ENCODE results near the gene RPL12. TPM values are rescaled to one million over a fixed set of nuclear protein-coding genes. Genes with fewer than 3 reads are reported as not detected.

The RPL12 gene
- total RNA-seq, 1 donor from 2014 or later = 1,311 TPM

DNA sequence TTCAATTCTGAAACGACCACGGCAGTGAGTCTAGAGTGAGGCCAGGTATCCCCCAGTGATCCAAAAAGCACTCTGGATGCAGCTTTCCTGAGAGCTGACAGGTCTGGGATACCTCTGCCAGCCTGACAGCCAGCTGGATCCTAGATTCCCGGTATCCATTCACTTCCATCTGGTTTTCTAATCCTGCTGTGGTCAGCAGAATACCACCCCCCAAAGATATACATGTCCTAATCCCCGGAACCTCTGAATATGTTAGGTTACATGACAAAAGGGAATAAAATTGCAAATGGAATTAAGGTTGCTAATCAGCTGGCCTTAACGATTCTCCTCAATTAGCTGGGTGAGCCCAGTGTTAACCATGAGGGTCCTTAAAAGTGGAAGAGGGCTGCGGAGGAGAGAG lies 28.4 kb downstream of the RPL12 start:
- H3K36me3 Mint-ChIP-seq (ENCODE audit: low read depth) = peaks cover 20% of the 10 kb centered on the region
- no peak overlapping the region for H3K27ac Mint-ChIP-seq
- no peaks in the 10 kb centered on the region for H3K27me3 Mint-ChIP-seq (ENCODE audit: low read depth)
- peak overlapping the region; percentile 98 for H3K4me3 Mint-ChIP-seq (ENCODE audit: low read depth)
- intact Hi-C loops (cut with micrococcal nuclease) = loop anchor here (10.0 kb wide), 2 partner anchors 208 to 352 kb away; partner anchors contain the start of gene SH2D3C
- peaks cover 28% of the 10 kb centered on the region for H3K4me1 Mint-ChIP-seq (ENCODE audit: low read depth)
- DNase-seq (ENCODE audit: low spot score) = no peak
- no peaks in the 10 kb centered on the region for H3K9me3 Mint-ChIP-seq

DNA sequence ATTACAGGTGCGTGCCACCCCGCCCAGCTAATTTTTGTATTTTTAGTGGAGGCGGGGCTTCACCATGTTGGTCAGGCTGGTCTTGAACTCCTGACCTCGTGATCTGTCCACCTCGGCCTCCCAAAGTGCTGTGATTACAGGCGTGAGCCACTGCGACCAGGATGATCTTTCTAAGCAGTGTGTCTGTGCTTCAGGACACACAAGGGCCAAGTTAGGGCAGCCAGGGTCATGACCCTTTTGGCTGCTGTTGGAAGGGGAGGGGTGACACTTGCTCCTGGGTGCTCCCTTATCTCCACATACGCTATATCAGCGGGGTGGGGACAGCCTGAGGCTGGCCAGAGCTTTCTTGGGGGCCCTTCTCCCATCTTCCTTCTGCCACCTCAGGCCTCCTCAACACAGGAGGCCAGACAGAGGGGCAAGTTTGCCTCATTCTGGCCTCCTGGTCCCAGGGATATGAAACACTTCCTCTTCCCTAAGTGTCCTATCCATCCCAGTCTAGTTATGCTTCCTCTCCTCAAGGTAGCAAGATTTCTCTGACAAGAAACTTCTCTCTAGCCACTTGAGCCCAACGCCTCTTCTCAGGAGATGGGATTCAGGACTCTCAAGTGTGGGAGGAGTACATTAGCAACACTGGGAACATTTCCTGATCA lies 28.9 kb downstream of the RPL12 start:
- peak overlapping the region; percentile 98 for H3K4me3 Mint-ChIP-seq (ENCODE audit: low read depth)
- intact Hi-C loops (cut with micrococcal nuclease) = loop anchor here (10.0 kb wide), 2 partner anchors 207 to 353 kb away; partner anchors contain the start of gene SH2D3C

DNA sequence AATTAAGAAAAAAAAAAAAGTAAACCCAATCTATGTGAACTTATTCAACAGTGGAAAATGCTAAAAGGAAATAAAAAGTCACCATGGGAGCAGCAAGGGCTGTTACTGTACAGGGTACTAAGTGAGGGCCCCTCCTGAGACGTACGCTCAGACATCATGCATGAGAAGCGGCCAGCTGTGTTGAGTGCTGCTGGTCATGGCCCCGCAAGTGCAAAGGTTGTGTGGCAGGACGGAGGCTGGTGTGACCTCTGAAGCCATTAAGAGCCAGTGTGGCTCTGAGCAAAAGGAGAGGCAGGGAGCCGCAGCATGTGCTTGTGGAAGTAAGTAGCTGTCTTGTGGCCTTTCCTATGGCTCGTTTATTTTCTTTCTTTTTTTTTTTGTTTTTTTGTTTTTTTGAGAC lies 30.1 kb downstream of the RPL12 start:
- intact Hi-C loops (cut with micrococcal nuclease) = loop anchor here (10.0 kb wide), 2 partner anchors 206 to 354 kb away; partner anchors contain the start of gene SH2D3C
- no peak for DNase-seq (ENCODE audit: low spot score)
- peaks cover 1% of the 10 kb centered on the region for H3K27me3 Mint-ChIP-seq (ENCODE audit: low read depth)

More for the DNA sequence above, 28.9 kb downstream of the RPL12 start:
- H3K9me3 Mint-ChIP-seq = no peaks in the 10 kb centered on the region
- no peak for DNase-seq (ENCODE audit: low spot score)
- peaks cover 26% of the 10 kb centered on the region for H3K4me1 Mint-ChIP-seq (ENCODE audit: low read depth)
- H3K27me3 Mint-ChIP-seq (ENCODE audit: low read depth) = no peaks in the 10 kb centered on the region
- no peak overlapping the region for H3K27ac Mint-ChIP-seq
- H3K36me3 Mint-ChIP-seq (ENCODE audit: low read depth) = peaks cover 19% of the 10 kb centered on the region

DNA sequence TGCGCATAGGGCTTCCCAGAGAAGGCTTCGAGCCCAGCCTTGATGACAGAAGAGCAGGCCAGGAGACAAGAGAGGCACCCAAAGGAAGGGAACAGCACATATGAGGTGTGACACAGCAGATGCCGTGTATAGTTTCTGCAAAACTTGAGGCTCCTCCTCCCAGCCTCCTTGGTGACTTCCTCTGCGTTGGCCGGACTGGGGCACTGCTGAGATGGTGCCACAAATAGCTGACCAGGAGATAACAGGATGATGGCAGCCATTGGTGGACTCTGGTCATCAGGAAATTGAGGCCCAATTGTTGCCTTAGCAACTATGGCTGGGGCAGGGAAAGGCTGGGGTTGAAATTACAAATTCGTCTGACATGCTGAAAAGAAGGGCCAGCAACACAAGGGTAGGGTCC lies 31.9 kb downstream of the RPL12 start:
- intact Hi-C loops (cut with micrococcal nuclease) = no loop called here
- DNase-seq (ENCODE audit: low spot score) = no peak
- H3K4me3 Mint-ChIP-seq (ENCODE audit: low read depth) = no peak overlapping the region
- peaks cover 7% of the 10 kb centered on the region for H3K27me3 Mint-ChIP-seq (ENCODE audit: low read depth)
- H3K9me3 Mint-ChIP-seq = no peaks in the 10 kb centered on the region
- peaks cover 8% of the 10 kb centered on the region for H3K4me1 Mint-ChIP-seq (ENCODE audit: low read depth)
- H3K36me3 Mint-ChIP-seq (ENCODE audit: low read depth) = peaks cover 2% of the 10 kb centered on the region
- H3K27ac Mint-ChIP-seq = no peak overlapping the region

More for the DNA sequence above, 30.1 kb downstream of the RPL12 start:
- H3K27ac Mint-ChIP-seq = no peak overlapping the region
- H3K36me3 Mint-ChIP-seq (ENCODE audit: low read depth) = peaks cover 11% of the 10 kb centered on the region
- H3K9me3 Mint-ChIP-seq = no peaks in the 10 kb centered on the region
- H3K4me3 Mint-ChIP-seq (ENCODE audit: low read depth) = no peak overlapping the region
- H3K4me1 Mint-ChIP-seq (ENCODE audit: low read depth) = peaks cover 17% of the 10 kb centered on the region

DNA sequence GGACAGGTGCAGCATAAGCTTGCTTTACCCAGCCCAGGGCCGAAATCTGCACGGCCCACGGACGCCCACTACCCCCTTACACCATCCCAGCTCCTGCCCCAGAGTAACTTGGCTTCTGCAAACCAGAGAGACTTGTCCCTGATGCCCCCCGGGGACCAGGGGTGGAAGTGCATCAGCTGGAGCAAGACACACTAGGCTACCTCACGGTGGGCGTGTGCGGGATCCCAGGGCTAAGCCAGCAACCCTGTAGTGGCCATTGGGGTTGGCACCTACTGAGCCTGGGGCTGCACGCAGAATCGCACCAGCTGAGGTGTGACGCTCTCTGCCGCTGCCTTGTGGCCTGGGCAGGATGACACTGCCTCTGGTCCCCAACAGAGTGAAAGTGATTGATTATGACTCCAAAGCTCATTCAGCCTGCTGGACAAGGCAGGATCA lies 33.2 kb downstream of the RPL12 start:
- H3K4me1 Mint-ChIP-seq (ENCODE audit: low read depth) = peaks cover 2% of the 10 kb centered on the region
- intact Hi-C loops (cut with micrococcal nuclease) = no loop called here

DNA sequence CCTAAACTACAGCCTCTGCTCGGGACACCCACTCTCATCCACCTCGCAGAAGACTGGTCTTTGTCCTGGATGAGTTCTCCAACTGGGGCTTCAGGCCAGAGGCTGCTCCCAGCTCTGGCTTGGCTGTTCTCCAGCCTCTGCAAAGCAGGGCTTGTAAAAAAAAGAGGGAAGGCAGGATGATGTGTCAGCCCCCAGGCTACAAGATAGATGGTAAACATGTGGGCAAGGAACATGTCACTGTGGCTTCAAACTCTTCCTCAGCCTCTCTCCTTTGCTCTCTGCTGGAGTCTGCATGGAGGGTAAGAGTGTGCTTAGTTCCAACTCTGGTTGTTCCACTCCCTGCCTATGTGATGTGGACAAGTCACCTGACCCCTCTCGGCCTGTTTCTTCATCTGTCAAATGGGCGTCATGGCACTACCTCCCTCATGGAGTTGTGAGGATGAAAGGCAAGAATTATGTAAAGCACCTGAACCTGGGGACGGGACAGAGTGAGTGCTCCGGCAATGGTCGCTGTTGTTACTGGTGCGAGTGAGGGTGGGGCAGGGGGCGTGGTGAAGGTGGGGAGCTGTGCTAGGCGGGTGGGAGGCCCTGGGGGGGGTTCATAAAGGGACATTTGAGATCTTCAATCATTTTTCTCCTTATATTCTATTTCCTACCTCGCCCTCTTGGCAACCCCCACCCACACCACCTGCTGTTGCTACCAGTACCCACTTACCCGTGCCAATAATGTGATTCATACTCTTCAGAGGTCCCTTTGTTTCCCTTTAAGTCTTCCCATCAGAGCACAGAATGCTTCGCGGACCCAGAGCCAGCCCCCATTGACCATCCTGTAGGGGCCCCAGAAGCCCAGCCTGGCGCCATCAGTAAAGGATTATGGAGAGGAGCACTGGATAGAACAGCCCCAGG lies 33.8 kb downstream of the RPL12 start:
- Mint-ChIP-seq H3K4me1 (ENCODE audit: low read depth) (no peaks in the 10 kb centered on the region), H3K27me3 (ENCODE audit: low read depth) (peaks cover 10% of the 10 kb centered on the region), H3K4me3 (ENCODE audit: low read depth) (no peak overlapping the region), H3K9me3 (no peaks in the 10 kb centered on the region), H3K36me3 (ENCODE audit: low read depth) (no peaks in the 10 kb centered on the region), H3K27ac (no peak overlapping the region)
- no peak for DNase-seq (ENCODE audit: low spot score)
- intact Hi-C loops (cut with micrococcal nuclease) = no loop called here

More for the DNA sequence above, 33.2 kb downstream of the RPL12 start:
- Mint-ChIP-seq H3K27me3 (ENCODE audit: low read depth) (peaks cover 10% of the 10 kb centered on the region), H3K27ac (no peak overlapping the region), H3K36me3 (ENCODE audit: low read depth) (no peaks in the 10 kb centered on the region), H3K4me3 (ENCODE audit: low read depth) (no peak overlapping the region), H3K9me3 (no peaks in the 10 kb centered on the region)
- DNase-seq (ENCODE audit: low spot score) = no peak

DNA sequence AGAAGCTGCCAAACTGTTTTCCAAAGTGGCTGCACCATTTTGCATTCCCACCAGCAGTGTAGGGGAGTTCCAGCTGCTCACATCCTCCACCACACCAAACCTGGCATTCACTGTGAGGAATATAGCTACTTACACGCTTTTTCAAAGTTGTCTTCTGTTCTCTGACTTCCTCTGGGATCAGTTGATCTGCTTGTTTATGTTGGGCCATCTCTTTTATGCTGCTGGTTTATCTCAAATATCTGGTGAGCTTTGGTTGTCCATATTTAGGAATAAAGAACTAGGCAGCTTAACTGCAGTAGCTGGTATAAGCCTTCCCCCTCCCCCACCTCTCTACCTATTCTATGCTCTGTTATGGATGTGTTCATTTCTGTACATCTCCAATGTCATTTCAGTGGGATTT lies 35.5 kb downstream of the RPL12 start:
- intact Hi-C loops (cut with micrococcal nuclease) = no loop called here
- Mint-ChIP-seq H3K27me3 (ENCODE audit: low read depth) (peaks cover 10% of the 10 kb centered on the region), H3K27ac (no peak overlapping the region), H3K9me3 (no peaks in the 10 kb centered on the region), H3K4me1 (ENCODE audit: low read depth) (no peaks in the 10 kb centered on the region), H3K4me3 (ENCODE audit: low read depth) (no peak overlapping the region), H3K36me3 (ENCODE audit: low read depth) (no peaks in the 10 kb centered on the region)
- DNase-seq (ENCODE audit: low spot score) = no peak

DNA sequence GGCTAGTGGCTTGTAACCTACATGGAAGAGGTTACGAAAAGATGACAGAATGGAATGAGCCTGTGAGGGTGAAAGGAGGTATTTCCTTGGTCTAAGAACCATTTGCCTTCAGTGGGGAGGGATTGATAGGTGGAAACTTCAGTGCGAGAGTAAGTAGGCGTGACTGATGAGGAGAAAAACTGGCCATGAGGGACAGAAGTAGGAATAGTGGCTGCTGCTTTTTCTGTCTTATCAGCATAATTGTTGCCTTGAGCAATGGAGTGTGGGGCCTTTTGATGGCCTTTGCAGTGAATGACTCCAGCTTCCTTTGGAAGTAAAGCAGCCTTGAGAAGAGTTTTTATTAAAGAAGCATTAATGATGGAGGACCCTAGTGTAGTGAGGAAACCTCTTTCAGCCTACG lies 36.1 kb downstream of the RPL12 start:
- no peaks in the 10 kb centered on the region for H3K9me3 Mint-ChIP-seq
- H3K27me3 Mint-ChIP-seq (ENCODE audit: low read depth) = peaks cover 10% of the 10 kb centered on the region
- no peak overlapping the region for H3K4me3 Mint-ChIP-seq (ENCODE audit: low read depth)
- intact Hi-C loops (cut with micrococcal nuclease) = no loop called here
- H3K27ac Mint-ChIP-seq = no peak overlapping the region
- H3K36me3 Mint-ChIP-seq (ENCODE audit: low read depth) = no peaks in the 10 kb centered on the region
- no peaks in the 10 kb centered on the region for H3K4me1 Mint-ChIP-seq (ENCODE audit: low read depth)
- DNase-seq (ENCODE audit: low spot score) = no peak

DNA sequence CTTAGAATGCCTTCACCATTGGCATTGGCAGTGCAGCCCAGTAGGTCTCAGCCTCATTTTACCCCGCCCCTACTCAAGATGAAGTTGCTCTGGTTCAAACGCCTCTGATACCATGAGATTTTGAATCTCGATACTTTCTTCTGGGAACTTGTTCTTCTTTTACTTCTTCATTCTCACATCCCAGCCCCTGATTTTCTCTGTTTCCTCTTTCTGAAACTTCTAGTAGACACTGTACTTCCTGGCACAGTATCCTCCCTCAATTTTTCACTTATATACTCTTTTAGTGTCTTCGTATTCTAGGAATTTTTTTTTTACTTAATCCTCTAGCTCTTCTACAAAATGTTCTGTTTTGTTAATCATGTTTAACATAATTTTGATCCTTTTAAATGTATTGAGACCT lies 40.1 kb downstream of the RPL12 start:
- intact Hi-C loops (cut with micrococcal nuclease) = no loop called here
- no peak overlapping the region for H3K4me3 Mint-ChIP-seq (ENCODE audit: low read depth)
- no peaks in the 10 kb centered on the region for H3K4me1 Mint-ChIP-seq (ENCODE audit: low read depth)
- no peaks in the 10 kb centered on the region for H3K36me3 Mint-ChIP-seq (ENCODE audit: low read depth)
- H3K27me3 Mint-ChIP-seq (ENCODE audit: low read depth) = peaks cover 10% of the 10 kb centered on the region
- no peak overlapping the region for H3K27ac Mint-ChIP-seq
- DNase-seq (ENCODE audit: low spot score) = no peak
- H3K9me3 Mint-ChIP-seq = no peaks in the 10 kb centered on the region

DNA sequence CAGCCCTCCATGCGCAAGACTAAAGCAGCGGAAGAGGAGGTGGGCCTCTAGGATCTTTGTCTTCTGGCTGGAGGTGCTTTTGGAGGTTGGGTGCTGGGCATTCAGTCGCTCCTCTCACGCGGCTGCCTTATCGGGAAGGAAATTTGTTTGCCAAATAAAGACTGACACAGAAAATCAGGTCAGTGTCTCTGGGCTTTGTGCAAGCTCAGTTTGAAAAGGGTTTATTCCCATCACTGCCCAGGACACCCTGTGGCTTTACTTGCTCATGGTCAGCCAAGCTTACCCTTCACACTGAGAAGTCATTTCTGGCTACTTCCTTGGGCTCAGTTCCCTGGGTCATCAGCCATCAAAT lies 43.7 kb downstream of the RPL12 start:
- Mint-ChIP-seq H3K27ac (no peak overlapping the region), H3K27me3 (ENCODE audit: low read depth) (peaks cover 1% of the 10 kb centered on the region), H3K36me3 (ENCODE audit: low read depth) (no peaks in the 10 kb centered on the region), H3K4me1 (ENCODE audit: low read depth) (no peaks in the 10 kb centered on the region), H3K4me3 (ENCODE audit: low read depth) (no peak overlapping the region), H3K9me3 (no peaks in the 10 kb centered on the region)
- no peak for DNase-seq (ENCODE audit: low spot score)
- intact Hi-C loops (cut with micrococcal nuclease) = no loop called here

DNA sequence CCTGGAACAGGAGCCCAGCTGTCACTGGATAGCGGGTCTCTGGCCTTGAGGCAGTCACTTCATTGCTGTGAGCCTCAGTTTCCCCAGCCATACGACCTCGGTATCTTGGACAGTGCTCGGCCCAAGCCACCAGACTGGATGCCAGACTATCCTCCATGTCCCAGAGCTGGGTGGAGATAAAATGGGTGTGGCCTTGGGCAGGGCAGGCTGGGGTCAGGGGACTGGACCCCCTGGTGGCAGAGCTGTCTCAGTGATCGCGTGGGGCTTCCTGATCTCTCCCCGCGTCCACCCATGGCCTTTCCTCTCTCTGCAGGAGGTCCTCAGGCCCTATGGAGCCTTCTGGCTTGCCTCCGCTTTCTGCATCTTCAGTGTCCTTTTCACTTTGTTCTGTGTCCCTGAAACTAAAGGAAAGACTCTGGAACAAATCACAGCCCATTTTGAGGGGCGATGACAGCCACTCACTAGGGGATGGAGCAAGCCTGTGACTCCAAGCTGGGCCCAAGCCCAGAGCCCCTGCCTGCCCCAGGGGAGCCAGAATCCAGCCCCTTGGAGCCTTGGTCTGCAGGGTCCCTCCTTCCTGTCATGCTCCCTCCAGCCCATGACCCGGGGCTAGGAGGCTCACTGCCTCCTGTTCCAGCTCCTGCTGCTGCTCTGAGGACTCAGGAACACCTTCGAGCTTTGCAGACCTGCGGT lies 44.3 kb downstream of the RPL12 start:
- Mint-ChIP-seq H3K36me3 (ENCODE audit: low read depth) (no peaks in the 10 kb centered on the region), H3K27ac (no peak overlapping the region), H3K4me3 (ENCODE audit: low read depth) (no peak overlapping the region), H3K4me1 (ENCODE audit: low read depth) (no peaks in the 10 kb centered on the region), H3K27me3 (ENCODE audit: low read depth) (peaks cover 1% of the 10 kb centered on the region), H3K9me3 (no peaks in the 10 kb centered on the region)
- intact Hi-C loops (cut with micrococcal nuclease) = no loop called here
- no peak for DNase-seq (ENCODE audit: low spot score)

DNA sequence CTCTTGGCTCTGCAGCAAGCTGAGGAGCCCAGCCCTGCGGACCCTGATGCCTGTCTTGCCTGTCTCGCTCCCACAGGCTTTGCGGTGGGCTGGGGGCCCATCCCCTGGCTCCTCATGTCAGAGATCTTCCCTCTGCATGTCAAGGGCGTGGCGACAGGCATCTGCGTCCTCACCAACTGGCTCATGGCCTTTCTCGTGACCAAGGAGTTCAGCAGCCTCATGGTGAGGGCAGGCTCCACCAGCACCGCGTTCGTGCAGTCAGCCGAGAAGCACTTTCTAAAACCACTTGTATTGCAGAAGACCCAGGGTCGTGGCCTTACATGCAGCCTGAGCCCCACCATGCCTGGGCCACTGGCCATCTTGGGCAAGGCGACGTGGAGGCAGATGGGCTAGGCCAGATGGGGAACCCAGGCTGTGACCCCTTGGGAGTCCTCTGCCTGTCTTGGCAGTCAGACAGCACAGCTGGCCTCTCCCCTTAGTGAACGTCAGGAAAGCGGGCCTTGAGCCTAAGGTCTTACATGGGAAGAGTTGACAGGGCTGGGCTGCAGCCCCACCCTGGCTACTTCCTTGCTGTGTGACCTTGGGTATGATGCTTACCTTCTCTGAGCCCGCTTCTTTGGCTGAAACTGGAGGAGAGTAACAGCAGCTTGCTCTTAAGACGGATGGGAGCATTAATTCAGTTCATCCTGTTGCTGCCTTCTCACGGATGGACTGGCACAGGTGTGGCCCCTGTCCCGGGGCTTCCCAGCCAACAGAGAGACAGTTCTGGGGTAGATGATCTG lies 45.7 kb downstream of the RPL12 start:
- H3K27ac Mint-ChIP-seq = no peak overlapping the region

More for the DNA sequence above, 45.7 kb downstream of the RPL12 start:
- H3K9me3 Mint-ChIP-seq = no peaks in the 10 kb centered on the region
- H3K4me1 Mint-ChIP-seq (ENCODE audit: low read depth) = no peaks in the 10 kb centered on the region
- peaks cover 1% of the 10 kb centered on the region for H3K27me3 Mint-ChIP-seq (ENCODE audit: low read depth)
- H3K4me3 Mint-ChIP-seq (ENCODE audit: low read depth) = no peak overlapping the region
- intact Hi-C loops (cut with micrococcal nuclease) = no loop called here
- no peaks in the 10 kb centered on the region for H3K36me3 Mint-ChIP-seq (ENCODE audit: low read depth)
- no peak for DNase-seq (ENCODE audit: low spot score)
